H1 (cell line): ENCODE measurements around the gene DRAP1. TPM values are rescaled to one million over a fixed set of nuclear protein-coding genes. Genes with fewer than 3 reads are reported as not detected.

Experiments used
- ATF2 ChIP-seq: IDR thresholded peaks from 2 replicates; pipeline ENCODE4 v1.6.1; 2012; ENCODE audit warnings: low read length, inconsistent platforms
- CHD1 ChIP-seq: IDR thresholded peaks from 2 replicates; pipeline ENCODE4 v1.6.1; 2012; ENCODE audit warnings: low read depth, low read length, improper control_type of control experiment
- CREB1 ChIP-seq: IDR thresholded peaks from 2 replicates; pipeline ENCODE4 v1.6.1; 2012; ENCODE audit warnings: inconsistent platforms
- CTCF ChIP-seq, 3 experiments: IDR thresholded peaks; 1 replicate in 2 of 3; 2 replicates in 1 of 3; pipeline versions ENCODE4 v1.5.1 to v1.6.1; 2011; ENCODE audit warnings: low read length in 3 of 3, mild to moderate bottlenecking in 3 of 3, inconsistent platforms in 2 of 3, low read depth in 1 of 3, moderate library complexity in 1 of 3; ENCODE audit not compliant: insufficient read depth in 1 of 3; ENCODE audit errors: control extremely low read depth in 1 of 3
- E2F6 ChIP-seq: IDR thresholded peaks from 2 replicates; pipeline ENCODE4 v1.6.1; 2012; ENCODE audit warnings: inconsistent platforms
- MAFK ChIP-seq: IDR thresholded peaks from 2 replicates; pipeline ENCODE4 v1.6.1; 2012; ENCODE audit warnings: low read depth, mild to moderate bottlenecking, improper control_type of control experiment, low read length
- RFX5 ChIP-seq: IDR thresholded peaks from 2 replicates; pipeline ENCODE4 v1.6.1; 2011; ENCODE audit warnings: low read depth, low read length, improper control_type of control experiment, borderline replicate concordance
- SAP30 ChIP-seq: fragments of 300-600 bp; sonication (generic); IDR thresholded peaks from 2 replicates; pipeline ENCODE4 v1.7.1; 2012; ENCODE audit warnings: low read length, moderate library complexity, mild to moderate bottlenecking, inconsistent platforms; ENCODE audit not compliant: insufficient read depth, insufficient replicate concordance
- SIN3A ChIP-seq, 2 experiments: IDR thresholded peaks in 1 of 2; conservative IDR thresholded peaks in 1 of 2; 2 replicates each; pipeline ENCODE4 v1.6.1; 2011 to 2012; ENCODE audit warnings: low read length in 2 of 2, improper control_type of control experiment in 1 of 2, low read depth in 1 of 2, mild to moderate bottlenecking in 1 of 2
- SP1 ChIP-seq: IDR thresholded peaks from 2 replicates; pipeline ENCODE4 v1.6.1; 2011; ENCODE audit warnings: low read depth, low read length
- SP2 ChIP-seq: IDR thresholded peaks from 2 replicates; pipeline ENCODE4 v1.6.1; 2012; ENCODE audit warnings: mild to moderate bottlenecking, low read length, inconsistent platforms
- YY1 ChIP-seq: IDR thresholded peaks from 2 replicates; pipeline ENCODE4 v1.6.1; 2011; ENCODE audit warnings: low read depth, mild to moderate bottlenecking, low read length
- polyA plus RNA-seq, 7 experiments: library from polyadenylated mRNA; depleted of rRNA in 3 of 7; stranded (reverse) in 5 of 7; unstranded in 2 of 7; fragments of >200 nt in 5 of 7; fragments of 200-250 nt in 2 of 7; gene quantifications; 1 replicate in 5 of 7; 2 replicates in 1 of 7; 4 replicates in 1 of 7; pipeline versions ENCODE4 v1.2.1 to v1.2.3, GENCODE V29; 2011 to 2013; ENCODE audit warnings: missing spikeins in 2 of 7, mixed read lengths in 2 of 7
- total RNA-seq: library from RNA; stranded (reverse); fragmentation: NEBNext Ultra II Directional; extraction: Animal tissue kit (Norgen Biotek cat#: 25700); gene quantifications from 2 replicates; pipeline ENCODE4 v1.2.1, GENCODE V29; 2021

The DRAP1 gene
- total and polyA plus RNA-seq, 2 of the 8 experiments (the other 6 are each of a cell fraction or from before 2014, with no cell fraction given): 62.5 to 98.7 TPM

- no peak for TF ChIP-seq ATF2
- TF ChIP-seq SAP30: no peak
- no peak for TF ChIP-seq MAFK
- peak; percentile 31 to 61 (median 60) for TF ChIP-seq CTCF (IDR thresholded peaks at IDR 0.05; ENCODE audit: control extremely low read depth in 1 of 3, insufficient read depth in 1 of 3, low read depth in 1 of 3, low read length in 3 of 3)
- 0 out of 4 replicates have a peak, but pooled peaks of 1 of the 2 experiments have one; percentile 35 for TF ChIP-seq SIN3A (conservative IDR thresholded peaks at IDR 0.05 in 1 of 2, IDR thresholded peaks at IDR 0.05 in 1 of 2; ENCODE audit: low read depth in 1 of 2, low read length in 2 of 2)
- TF ChIP-seq SP1: peak; percentile 13; the same call in 1 of the 2 replicates
- 0 out of 2 replicates have a peak, but pooled peaks have one; percentile 28 for TF ChIP-seq YY1
- TF ChIP-seq E2F6: peak; percentile 98
- 0 out of 2 replicates have a peak, but pooled peaks have one; percentile 12 for TF ChIP-seq CREB1
- no peak for TF ChIP-seq CHD1
- no peak for TF ChIP-seq SP2
- peak; percentile 39; the same call in 1 of the 2 replicates for TF ChIP-seq RFX5
Observed at GRCh38 chr11:65911682-65912568, 7.3 kb upstream of the DRAP1 start (continued).
